Peyer's patch (tissue), 4 donors: Measurements from ENCODE around the gene PDLIM5.

Source experiments
- CTCF ChIP-seq, 6 experiments: fragments of 450-650 bp in 4 of 6; fragments of 200-600 bp in 2 of 6; sonication (generic) in 1 of 6; IDR thresholded peaks; one replicate each; pipeline ENCODE4 v1.5.1; 2017 to 2019; ENCODE audit warnings: antibody characterized with exemption in 6 of 6, mild to moderate bottlenecking in 3 of 6, moderate library complexity in 1 of 6
- POLR2A ChIP-seq, 2 donors: fragments of 450-650 bp; IDR thresholded peaks; one replicate each; pipeline ENCODE4 v1.5.1; 2017; ENCODE audit warnings: antibody characterized with exemption in 2 of 2, mild to moderate bottlenecking in 2 of 2, moderate library complexity in 2 of 2

GRCh38 chr4:94517492-94517891 is 65.8 kb downstream of the PDLIM5 start:
- TF ChIP-seq POLR2A (IDR thresholded peaks at IDR 0.05) = no peak
- TF ChIP-seq CTCF (IDR thresholded peaks at IDR 0.05) = no peak
